ENCODE data around the gene P2RX3.

GRCh38 chr11:57324154-57324885 is 13.8 kb upstream of the P2RX3 start:
- TF ChIP-seq CTCF (IDR thresholded peaks at IDR 0.05 in 8 of 11, conservative IDR thresholded peaks at IDR 0.05 in 3 of 11) (no peak), POLR2A (IDR thresholded peaks at IDR 0.05) (no peak), POLR2AphosphoS5 (IDR thresholded peaks at IDR 0.05) (peak in 1 of 3 donors; percentile 23)

Data from spleen (tissue), 7 donors.